GM18868 (cell line): Measurements from ENCODE around the gene SCRN1.

ENCODE experiments used
- ATAC-seq: cut with Tn5 transposase; IDR thresholded peaks from one replicate; pipeline ENCODE4 v1.9.1; 2021; ENCODE audit warnings: mild to moderate bottlenecking, moderate library complexity; ENCODE audit not compliant: unreplicated experiment

SCRN1 gene, protein sequence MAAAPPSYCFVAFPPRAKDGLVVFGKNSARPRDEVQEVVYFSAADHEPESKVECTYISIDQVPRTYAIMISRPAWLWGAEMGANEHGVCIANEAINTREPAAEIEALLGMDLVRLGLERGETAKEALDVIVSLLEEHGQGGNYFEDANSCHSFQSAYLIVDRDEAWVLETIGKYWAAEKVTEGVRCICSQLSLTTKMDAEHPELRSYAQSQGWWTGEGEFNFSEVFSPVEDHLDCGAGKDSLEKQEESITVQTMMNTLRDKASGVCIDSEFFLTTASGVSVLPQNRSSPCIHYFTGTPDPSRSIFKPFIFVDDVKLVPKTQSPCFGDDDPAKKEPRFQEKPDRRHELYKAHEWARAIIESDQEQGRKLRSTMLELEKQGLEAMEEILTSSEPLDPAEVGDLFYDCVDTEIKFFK

DNA sequence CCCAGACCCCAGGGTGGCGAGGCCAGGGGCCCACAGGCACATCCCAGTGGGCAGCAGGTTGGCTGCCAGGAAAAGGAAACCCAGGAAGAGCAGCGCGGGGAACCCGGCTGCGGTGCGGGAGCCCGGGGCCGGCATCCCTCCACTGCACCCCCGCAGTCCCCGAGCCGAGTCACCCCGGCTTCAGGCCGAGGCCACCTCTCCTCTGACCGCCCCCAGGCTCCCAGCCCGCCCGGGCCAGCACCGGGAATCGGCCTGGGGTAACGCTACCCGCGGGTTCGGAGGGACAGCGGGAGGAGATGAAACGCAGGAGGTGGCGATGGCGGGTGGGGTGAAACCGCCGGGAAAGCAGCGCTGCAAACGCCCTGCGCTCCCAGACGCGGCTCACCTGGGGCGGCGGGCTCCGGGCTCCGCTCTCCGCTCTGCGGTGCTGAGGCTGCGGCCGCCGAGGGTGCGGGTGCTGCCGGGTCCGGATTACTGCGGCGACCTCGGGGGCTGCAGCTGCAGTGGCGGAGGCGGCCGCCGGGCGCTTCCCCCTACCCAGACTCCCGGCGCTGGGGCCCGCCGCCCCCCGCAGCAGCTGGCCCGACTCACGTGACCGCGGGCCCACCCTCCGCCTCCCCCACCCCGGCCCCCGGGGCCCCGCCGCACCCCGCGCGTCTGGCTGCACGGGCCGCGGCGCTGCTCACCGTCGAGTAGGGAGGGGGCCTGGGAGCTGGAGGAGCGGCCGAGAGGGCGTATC lies at the start of gene SCRN1:
Gene SCRN1 (minus strand): TSS at position 545 of the 739 bp plus-strand sequence. CDS start 20,734 bp downstream, outside the sequence.
- ATAC-seq, result peak; percentile 37

DNA sequence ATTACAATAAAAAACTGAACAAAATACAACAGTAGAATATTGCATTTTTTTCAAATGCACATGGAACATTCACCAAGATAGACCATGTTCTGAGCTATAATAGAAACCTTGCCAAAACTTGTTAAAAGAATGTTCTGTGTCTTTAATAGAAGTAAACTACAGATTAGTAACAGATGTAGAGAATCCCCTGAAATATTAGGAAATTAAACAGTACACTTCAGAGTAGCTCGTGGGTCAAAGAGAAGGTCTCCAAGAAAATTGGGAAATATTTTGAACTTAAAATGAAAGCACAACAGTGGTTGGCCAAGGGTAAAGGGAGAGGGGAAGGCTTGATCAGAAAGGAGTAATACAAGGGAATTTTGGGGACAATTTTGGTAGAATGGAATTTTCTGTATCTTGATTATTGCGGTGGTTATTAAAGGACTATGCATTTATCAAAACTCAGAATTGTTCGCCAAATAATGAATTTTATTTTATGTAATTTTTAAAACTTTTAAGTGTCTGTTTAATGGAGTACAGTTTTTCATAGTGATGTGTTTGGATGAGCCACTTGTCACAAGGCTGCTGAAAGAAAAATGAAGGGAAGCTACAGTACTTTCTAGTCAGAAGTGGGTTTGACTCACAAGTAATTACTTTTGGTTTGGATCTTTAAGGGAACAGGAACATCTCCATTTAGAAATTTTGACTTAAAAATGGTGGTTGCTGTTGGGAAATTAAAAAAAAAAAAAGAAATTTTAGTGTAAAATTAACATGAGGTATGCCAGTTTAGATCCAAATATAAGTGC lies 48.8 kb upstream of the SCRN1 start:
- ATAC-seq, result no peak

DNA sequence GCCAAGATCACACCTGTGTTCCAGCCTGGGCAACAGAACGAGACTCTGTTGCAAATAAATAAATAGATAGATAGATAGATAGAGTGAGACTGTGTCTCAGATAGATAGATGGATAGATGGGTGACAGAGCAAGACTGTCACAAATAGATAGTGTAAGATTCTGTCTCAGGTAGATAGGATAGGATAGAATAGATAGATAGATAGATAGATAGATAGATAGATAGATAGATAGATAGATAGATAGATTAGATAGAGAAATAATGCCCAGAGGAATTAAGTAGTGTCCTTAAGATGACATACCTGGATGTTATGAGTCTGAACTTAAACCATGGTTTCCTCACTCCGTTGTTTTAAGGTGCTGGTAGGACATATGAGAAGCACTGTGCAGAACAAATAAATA lies 46.6 kb upstream of the SCRN1 start:
- no peak for ATAC-seq

DNA sequence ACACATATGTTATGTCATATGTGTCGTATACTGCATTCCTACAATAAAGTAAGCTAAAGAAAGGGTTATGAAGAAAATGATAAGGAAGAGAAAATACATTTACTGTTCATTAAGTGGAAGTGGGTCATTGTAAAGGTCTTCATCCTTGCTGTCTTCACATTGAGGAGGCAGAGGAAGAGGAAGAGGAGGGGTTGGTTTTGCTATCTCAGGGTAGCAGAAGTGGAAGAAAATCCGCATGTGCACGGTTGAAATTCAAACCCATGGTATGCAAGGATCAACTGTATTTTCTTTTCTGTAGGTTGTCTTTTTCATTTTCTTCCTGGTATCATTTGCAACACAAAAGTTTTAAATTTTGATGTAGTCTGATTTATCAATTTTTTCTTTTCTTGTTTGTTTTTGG lies 44.9 kb upstream of the SCRN1 start:
- no peak for ATAC-seq

DNA sequence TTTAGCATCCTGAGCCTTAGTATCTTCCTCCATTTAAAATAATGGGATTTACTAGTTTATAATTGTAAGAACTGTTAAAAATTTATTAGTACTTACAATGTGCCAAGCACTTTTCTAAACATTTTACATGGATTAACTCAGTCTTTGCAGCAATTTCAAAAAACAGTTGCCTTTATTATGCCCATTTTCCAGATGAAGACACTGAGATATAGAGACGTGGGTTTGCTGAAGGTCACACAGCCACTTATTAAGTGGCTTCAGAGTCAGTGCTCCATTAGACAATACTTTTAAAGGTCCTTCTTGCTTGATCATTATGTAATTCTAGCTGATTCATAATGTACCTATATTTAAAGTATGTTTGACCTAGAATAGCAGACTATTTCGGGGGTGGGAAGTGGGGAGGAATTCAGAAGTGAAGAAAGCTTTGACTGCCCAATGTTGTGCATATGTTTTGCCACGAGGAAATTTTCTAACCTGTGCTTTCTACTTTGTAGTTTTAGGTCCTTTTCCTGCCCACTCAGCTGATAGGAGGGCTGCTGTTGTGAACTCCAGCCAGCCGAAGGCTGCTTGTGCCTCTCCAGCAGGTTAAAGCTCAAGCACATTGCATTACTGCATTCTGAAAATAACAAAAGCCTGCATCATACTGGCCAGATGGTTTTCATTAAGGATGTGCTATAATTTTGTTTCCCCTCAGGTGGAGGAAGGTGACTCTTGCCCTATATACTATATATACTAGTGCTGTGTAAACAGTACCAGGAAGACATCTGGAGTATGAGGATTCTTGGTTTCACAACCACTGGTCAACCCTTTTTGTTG lies 42.9 kb upstream of the SCRN1 start:
- no peak for ATAC-seq

DNA sequence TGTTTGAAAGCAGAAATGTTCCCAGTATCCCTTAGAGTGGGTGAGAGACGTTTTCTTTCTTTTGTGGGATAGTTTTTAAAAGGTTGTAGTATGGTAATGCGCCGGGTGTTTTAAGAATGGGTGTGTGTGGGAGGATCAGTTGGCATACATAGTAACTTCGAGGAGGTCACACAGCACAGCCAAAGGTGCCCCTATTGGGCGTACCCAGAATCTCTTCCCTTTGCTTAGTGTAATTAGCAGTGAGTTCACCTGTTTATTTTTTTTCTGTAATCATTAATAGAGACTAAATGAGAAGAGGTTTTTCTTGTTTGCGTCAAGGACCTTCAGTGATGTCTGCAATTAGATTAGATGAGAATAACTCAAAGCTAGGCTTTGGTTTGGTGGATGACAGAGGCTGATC lies 40.1 kb upstream of the SCRN1 start:
- no peak for ATAC-seq

DNA sequence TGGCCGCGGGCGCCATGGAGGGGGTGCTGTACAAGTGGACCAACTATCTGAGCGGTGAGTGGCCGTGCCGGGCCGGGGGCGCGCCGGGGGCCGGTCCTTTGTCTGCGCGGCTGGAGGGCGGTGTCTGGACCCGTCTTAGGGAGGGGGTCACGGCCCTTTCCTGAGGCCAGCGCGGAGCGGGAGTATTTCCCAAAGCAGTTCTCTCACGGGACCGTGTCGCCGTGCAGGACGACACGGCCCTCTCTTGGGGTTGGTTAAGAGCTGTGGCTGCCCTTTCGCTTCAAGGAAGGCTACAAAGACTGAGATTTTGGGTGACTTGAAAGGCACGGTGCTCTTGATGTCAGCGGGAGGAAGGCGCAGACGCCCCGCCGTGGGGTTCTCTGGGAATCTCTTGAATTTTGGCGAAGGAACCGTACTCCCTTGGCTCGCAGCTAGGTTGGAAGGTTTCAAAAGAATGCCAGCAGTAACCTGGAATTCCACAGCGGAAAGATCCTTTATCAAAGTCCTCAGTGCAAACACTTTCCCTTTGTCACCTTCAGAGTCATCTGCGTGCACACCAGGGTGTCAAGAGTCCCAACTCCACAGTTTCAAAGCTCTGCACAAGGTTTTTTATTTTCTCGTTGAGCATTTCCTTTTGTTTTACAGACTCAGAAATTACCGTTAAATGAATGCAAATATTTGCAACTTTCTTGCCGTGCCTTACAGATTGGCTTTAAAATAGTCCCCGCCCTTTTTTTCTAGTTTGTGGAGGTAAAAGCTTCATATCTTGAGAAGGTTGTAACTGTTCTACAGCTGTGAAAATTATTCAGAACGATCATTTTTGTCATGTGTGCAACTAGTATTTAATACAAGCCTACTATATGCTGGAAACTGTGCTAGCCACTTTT lies 39.4 kb upstream of the SCRN1 start:
- peak; percentile 17 for ATAC-seq

DNA sequence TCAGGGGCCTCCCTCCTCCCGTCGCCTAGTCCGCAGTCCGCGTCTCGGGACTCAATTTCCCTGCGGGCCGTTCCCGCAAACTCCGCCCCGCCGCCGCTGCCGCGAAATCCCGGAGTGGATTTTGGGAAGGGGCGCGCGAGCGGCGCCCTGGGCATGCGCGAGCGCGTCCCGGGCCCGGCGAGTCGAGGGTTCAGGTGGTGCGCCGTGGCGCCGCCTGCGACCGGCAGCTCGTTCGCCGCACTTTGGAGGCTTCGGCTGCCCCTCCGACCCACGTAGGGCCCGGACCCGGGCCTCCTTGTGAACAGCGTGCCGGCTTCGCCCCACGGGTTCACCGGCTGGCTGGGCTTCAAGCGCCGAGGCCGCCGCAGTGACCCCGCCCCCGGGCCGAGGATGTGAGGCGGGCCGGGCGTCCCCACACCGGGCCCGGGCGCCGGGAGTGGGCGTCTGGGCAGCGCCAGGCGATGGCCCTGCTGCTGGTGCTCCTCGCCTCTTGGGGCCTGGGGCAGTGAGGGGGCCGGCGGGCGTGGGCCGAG lies 38.7 kb upstream of the SCRN1 start, which contains the start of gene PLEKHA8:
Gene PLEKHA8 (plus strand): TSS at position 197 of the 533 bp plus-strand sequence. CDS start 351 bp downstream, outside the sequence.
- ATAC-seq, result peak; percentile 48

DNA sequence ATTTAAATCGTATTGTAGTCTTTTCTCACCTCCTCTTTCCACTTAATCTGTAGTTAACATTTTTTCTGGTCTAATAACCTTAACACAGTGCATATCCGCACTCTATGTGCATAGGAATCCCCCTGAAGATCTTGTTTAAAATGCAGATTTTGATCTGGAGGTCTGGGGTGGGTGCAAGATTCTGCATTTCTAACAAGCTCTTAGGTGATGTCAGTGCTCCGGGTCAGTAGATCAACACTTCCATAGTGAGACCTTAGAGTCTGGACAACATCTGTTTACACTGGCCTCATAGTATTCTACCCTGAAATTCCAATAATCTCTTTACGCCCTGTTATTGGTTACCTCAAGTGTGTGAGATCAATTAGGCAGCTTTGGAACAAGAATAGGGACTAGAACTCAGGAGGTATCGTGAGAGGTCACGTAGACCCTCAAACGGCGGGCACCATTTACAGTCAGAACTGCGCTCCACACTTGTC lies 38.2 kb upstream of the SCRN1 start:
- peak; percentile 0 for ATAC-seq

DNA sequence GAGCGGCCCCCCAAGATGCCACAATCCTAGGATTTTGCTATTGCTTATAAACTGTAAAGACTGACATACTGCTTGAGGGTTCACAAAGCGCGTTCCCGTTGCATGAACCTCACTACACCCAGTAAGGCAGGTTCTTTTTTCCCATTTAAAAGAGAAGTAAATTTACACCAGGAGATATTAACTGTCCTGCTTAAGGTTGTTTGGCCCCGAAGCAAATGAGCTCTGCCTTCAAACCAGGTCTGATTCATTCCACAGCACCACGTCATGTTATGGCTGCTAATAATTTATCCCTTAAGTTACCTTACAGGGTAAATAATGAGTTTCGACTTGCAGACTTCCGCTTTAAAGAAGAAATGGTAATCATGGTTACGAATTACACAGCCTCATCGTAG lies 37.5 kb upstream of the SCRN1 start:
- no peak for ATAC-seq

DNA sequence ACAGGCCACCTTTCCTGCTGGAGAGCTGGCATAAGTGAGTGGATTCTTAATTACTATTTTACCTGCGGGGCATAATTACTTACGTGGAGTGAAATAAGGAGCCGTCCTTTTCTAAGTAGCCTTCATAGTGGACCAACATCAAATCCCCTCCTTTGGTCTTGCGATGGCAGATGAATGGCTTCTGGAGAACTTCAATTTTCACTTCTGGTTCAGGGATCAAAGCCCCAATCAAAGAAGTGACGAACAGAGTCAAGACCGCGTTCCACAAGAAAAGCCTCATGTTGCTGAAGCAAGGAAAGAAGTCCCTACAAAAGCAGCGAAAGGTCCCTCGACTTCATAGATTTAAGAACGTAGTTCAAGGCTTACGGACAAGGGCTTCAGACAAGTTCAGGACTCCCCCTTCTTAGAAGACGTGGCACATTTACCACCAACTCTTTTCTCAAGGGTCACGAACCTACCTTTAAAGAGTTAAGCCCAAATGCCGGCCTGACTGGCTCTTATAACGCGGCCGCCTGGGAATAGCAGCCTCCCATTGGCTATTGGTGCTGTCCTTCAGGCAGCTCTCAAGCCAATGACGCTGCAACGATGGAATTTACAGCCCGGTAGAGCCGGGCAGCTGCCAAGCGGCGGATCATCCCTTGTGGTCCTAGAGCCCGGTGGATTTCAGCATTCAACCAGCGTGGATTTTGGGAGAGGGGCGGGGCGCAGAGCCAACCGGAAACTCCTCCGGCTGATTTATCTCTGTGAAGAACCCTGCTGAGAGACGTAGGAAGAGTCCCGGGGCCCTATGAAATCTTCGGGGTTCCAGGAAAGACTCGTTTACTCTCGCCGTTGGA lies 36.8 kb upstream of the SCRN1 start, which contains the start of gene FKBP14:
Gene FKBP14 (minus strand): TSS at position 474 of the 836 bp plus-strand sequence. CDS start 194 bp downstream, at position 280.
- peak; percentile 77 for ATAC-seq

DNA sequence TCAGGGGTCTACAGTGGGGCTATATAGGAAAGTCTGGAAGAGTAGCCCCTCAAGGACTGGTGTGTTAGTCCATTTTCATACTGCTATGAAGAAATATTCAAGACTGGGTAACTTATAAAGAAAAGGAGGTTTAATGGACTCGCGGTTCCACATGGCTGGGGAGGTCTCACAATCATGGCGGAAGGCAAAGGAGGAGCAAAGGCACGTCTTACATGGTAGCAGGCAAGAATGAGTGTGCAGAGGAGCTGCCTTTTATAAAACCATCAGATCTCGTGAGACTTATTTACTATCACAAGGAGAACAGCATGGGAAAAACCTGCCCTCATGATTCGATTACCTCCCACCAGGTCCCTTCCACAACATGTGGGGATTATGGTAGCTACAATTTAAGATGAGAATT lies 33.9 kb upstream of the SCRN1 start:
- ATAC-seq, result no peak

DNA sequence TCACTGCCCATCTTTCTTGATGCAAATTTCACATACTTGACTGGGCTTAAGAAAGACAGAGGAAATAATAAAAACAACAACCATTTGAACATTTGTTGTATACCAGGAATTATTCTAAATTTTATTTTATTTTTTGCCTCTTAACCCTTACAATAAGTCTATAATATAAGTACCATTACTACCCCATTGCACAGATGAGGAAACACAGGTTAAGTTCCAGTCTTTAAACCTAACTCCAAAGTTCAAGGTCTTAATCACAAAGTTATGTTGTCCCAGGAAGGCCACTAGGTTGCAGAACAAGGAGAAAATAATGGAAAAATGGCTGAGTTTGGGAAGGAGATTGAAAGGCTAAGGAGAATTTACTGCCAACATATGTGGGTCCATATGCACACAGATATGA lies 33.4 kb upstream of the SCRN1 start:
- no peak for ATAC-seq

DNA sequence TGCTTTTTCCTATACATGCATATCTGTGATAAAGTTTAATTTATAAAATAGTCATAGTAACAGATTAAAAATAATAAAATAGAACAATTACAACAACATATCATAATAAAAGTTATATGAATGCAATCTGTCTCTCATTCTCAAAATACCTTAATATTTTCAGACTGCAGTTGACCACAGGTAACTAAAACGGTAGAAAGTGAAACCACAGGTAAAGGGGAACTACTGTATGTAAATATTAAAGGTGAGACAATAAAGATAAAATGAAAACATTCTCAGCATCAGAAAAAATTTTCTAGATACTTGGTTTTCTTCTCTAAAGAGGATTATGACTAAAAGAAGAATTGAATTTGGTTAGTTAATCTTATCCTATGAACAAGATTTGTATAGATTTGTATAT lies 30.9 kb upstream of the SCRN1 start:
- ATAC-seq, result no peak

DNA sequence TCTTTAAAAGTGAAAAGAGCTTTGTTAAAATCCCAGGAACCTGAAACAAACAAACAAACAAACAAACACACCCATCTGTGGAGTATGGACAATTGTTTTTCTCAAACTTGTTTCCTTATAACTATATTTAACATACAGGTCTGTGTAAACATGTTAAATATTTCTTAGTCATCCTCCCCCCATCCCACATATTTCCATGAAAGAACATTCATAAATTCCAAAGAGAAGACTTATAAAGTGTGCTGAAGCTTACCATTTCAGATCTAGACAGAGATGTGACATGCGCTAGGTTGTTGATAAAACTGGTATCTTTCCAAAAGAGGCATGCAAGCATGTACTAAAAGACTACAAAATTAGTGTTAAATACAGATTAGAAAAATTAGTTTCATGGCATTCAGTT lies 30.4 kb upstream of the SCRN1 start:
- no peak for ATAC-seq

DNA sequence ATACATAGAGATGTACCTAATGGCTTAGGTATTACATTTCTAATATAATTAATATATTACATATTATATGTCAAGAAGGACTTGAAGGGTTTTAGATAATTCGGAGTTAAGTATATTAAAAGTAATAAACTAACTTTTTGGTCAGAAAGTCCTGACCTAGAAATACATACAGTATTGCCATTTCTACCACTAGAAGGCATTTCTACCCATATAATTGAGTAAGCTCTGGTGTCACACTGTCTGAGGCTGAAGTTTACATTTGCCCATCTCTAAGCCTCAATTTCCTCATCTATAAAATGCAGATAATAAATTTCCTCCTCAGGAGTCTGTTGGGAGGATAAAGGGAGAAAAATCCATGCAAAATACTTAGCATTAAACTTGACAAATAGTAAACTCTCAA lies 29.8 kb upstream of the SCRN1 start:
- no peak for ATAC-seq

DNA sequence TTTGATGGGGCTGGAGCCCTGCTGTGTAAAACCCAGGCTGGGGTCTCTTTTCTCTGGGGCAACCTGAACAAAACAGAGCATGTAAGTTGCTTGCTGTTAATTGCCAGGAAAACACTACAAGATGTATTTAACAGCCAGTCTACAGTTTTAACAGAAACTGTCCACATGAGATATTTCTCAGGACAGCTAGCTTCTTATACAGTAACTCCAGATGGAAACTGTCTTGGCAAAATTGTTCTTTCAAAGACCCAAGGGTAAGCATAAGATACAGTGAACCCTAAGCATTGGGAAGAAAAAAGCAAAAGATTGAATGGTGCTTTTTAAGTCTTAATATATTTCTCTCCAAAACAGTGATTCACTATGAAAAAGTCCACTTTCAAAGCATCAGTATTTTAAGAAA lies 28.9 kb upstream of the SCRN1 start:
- no peak for ATAC-seq

DNA sequence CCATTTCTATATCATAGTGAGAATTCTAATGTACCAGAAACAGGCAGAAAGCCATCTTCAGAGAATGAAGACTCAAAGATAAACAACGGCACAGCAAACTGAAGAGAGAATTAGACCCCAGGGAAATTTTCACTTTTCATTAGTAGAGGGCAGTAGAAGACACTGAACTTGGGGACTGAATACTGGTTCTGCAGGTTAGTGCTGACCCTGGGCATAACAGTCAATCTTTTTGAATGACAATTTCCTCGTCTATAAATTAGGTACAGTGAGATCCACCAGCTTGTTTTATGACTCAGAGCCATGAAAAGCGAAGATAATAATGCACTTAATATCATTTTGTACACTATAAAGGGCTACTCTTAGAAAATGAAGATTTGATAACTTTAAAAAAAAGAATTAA lies 23.2 kb upstream of the SCRN1 start:
- ATAC-seq, result no peak
